Glomerular visceral epithelial cell (primary cell): ENCODE measurements around the gene TRIOBP.
"Not testable (repeated sequence)": the region's sequence is repeated elsewhere in the genome, so short reads cannot be mapped to it uniquely, and the experiment has no call there.

Experiments used
- DNase-seq: peaks from one replicate; pipeline ENCODE4 v3.0.0-alpha.2; 2016; ENCODE audit errors: extremely low spot score

TRIOBP gene

DNA sequence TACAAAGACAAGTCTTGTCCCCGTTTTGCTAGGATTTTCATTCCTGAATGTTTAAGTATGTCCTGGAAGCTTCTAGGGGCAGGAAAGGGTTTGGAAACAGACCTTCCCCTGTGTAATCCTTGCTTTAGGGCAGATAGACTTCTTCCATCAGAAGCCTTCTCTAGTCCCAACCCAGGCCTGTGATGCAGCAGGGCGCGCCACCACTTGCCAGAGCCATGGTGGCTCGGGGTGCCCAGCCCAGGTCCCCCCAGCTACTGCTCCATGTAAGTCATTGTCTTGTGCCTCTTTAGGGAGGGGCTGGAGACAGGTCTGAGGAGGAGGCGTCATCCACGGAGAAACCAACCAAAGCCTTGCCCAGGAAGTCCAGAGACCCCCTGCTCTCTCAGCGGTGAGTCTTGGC, 6.4 kb upstream of the TRIOBP start:
- no peak for DNase-seq

DNA sequence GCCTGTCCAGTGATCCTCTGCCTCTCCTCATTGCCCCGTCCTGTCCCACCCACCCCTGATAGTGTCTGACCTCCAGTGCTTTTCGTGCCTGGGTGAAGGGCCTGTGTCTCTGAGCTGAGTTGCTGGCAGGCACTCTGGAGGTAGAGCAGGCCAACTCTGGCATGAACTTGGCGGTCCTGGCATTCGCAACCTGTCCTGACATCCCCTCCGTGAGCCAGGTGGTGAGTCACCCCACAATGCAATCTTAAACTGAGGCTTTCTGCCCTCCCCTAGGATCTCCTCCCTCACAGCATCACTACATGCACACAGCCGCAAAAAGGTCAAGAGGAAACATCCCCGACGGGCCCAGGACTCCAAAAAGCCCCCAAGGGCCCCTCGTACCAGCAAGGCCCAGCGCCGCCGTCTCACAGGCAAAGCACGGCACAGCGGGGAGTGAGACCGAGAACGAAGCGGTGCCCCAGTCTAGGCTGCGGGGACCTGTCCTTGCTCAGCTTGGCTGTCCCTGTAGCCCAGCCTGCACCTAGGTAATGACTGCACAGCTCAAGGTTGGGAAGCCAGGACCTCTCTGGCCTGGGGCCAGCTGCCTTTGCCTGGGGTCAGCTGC, 5.8 kb upstream of the TRIOBP start:
- no peak for DNase-seq

DNA sequence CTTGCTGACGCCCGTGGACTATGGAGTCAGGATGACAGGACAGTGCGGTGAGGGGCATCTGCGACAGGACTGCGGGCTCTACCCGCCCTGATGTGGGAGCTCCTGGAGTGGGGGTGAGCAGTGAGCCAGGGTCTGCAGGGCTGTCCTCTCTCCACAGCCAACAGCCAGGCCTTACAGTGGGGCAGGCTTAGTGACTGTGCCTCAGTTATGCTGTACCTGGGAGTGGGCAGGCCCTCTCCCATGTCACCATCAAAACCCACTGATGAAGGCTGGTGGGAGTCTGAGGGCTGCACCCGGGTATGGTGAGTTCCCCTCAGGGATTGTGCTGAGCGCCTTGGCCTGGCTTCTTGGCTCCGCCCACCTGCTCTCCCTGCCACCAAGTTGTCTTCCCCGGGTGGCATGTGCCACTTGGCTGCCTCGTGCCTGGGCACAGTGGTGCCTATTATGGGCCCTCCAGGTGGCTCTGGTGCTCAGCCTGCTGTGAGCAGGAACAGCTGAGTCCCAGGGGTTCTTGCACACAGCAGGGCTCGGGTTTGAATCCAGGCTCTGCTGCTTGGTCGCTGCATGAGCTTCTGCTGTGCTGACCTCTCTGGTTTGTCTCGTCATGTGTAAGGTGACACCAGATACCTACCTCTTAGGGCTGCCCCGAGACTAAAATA, 4.1 kb upstream of the TRIOBP start:
- no peak for DNase-seq

DNA sequence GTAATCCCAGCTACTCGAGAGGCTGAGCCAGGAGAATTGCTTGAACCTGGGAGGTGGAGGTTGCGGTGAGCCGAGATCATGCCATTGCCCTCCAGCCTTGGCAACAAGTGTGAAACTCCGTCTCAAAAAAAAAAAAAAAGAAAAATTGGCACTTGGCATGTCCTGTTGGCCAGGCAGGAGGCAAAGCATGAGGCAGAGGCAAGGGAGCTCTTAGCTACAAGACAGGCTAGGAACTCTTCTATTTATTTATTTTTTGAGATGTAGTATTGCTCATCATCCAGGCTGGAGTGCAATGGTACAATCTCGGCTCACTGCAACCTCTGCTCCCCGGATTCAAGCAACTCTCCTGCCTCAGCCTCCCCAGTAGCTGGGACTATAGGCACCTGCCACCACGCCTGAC, 2.7 kb upstream of the TRIOBP start:
- DNase-seq: not testable (repeated sequence)

DNA sequence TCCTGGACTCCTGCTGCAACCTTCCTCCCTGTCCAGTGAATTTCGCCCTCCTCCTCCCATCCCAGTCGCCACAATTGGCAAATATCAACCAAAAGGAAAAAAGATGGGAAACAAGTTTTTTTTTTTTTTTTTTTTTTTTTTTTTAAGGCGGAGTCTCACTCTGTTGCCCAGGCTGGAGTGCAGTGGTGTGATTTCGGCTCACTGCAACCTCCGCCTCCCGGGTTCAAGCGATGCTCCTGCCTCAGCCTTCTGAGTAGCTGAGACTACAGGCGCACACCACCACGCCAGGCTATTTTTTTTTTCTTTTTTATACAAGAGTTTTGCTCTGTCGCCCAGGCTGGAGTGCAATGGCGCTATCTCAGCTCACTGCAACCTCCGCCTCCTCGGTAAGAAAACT, 590 bp upstream of the TRIOBP start:
- not testable (repeated sequence) for DNase-seq

DNA sequence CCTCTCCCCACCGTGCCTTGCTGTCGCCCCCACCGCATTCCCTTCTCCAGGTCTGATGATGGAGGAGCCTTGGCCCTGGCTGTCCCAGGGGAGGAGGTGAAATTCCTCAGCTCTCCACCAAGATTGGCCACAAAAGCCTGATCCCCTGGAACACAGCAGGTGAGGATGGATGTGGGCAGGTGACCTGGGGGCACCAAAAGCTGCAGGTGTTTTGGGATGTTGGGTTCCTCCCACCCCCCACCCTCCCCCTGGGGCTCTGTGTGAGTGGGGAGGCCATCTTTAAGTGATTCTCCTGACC, 639 bp downstream of the TRIOBP start:
- no peak for DNase-seq

DNA sequence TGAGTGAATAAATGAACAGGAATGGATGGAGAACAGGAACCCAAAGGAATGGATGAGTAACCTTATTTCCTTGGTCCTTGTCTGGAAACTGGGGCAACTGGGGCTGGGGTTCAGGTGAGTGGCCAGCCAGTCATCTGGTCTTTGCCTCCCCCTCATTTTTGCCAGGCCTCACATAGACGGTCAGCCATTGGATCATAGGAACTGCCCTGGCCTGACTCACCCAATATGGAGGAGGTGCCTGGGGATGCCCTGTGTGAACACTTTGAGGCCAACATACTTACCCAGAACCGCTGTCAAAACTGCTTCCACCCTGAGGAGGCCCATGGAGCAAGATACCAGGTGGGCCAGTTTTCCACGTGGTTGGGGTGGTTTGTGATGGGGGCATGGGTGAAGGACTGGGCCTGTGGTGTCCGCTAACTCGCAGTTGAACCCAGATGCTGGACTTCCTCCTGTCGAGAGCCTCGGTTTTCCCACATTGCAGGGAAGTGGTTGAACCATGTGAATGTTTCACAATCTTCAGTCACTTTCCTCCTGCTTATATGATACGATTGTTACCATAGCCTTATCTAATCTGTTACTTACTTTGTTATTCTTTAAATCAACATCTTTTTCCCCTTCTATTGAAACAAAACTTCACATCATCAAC, 4.4 kb downstream of the TRIOBP start:
- no peak for DNase-seq

DNA sequence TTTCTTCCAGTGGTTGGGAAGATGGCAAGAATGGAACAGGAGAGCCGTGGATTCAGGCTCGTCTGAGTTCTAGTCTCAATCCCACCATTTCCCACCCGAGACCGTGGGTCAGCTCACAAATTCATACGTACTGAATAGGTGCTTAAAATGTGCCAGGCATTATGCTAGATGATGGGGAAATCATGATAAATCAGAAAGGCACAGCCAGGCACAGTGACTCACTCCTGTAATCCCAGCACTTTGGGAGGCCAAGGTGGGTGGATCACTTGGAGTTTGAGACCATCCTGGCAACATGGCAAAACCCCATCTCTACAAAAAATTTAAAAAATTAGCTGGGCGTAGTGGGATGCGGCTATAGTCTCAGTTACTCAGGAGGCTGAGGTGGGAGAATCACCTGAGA, 7.1 kb downstream of the TRIOBP start:
- DNase-seq: no peak

DNA sequence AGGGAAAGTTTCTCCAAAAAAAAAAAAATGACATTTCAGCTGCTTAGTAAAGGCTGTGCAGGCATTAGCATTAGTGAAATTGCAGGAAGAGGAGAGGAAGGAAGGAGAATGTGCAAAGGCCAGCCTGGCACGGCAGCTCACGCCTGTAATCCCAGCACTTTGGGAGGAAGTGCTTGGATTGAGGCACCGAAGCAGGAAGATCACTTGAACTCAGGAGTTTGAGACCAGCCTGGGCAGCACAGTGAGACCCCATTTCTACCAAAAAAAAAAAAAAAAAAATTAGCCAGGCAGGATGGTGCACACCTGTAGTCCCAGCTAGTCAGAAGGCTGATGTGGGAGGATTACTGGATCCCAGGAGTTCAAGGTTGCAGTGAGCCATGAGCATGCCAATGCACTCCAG, 7.8 kb downstream of the TRIOBP start:
- DNase-seq: no peak

DNA sequence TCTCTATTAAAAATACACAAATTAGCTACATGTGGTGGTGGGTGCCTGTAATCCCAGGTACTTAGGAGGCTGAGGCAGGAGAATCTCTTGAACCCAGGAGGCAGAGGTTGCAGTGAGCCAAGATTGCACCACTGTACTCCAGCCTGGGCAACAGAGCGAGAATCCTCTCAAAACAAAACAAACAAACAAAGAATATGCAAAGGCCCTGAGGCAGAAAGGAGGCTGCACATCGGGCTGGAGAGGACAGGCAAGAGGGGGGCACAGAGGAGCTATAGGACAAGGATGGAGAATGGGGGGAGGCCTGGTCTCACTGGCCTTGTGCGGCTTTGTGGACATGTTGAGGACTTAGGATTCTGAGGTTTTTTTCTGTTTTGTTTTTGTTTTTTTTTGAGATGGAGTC, 8.4 kb downstream of the TRIOBP start:
- no peak for DNase-seq

DNA sequence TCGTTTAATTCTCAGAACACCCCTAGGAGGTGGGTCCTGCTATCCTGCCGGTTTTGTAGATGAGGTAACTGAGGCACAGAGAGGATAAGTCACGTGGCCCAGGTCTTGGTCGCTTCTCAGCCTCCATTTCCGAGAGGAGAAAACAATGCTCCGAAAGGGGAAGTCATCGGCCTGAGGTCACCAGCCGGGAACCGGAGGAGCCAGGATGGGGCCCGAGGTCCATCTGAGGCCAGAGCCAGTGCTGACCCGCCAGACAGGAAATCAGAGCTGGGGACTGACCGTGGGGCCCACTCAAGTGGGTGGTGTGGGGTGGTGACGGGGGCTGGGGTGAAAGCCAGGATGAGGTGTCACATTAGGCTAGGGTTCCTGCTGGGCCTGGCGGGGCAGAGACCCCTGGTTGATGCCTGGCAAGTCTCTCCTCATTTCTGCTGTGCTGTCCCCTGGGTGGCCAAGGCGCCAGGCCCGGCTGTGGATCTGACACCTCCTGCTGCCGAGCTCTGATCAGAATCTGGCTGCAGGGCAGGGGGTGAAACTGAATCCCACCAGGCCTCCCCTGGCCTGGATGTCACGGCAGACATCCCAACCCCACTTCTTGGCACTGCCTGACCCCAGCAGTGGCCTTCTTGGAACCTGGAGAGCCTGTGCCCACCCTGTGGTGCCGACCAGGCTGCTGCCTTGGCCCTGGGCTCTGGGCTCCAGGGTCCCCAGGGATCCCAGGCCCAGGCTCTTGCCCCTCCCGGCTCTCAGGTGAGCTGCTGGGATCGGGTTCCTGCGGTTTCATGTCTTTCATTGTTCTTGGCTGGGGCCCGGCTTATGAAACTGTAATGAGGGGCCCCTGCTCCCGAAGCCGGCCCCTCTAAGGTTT, 12.0 kb downstream of the TRIOBP start:
- DNase-seq: no peak

DNA sequence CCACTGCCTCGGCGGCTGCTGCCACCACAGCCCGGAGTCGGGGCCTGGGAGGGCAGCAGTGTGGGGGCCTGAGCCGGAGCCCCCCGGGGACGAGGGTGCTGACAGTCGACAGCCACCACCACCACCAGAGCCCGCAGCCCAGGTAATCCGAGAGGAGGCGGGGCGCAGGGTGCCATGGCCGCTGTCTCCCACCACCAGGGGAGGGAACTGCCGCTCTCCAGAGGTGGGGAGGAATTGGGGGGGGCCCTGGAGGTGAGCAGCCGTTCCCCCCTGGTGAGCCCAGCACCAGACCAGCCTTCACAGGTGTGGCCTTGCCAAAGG, 12.6 kb downstream of the TRIOBP start:
- DNase-seq: no peak

DNA sequence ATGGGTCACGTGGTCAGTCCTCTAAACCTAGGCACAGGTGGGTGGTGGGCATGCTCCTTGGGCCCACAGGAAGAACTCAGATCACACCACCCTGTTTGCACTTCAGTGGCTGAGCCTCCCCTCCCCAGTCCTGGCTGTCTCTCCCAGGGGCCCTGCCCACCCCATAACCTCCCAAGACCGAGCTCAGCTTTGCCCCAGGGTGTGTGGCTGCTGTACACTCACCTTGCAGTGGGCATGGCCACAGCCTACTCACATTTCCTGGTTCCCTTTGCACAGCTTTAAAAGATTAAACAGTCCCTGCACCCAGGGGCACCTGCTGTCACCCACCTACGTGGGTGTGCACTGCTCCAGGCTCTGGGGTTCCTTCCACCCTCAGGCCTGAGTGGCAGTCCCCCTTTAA, 13.8 kb downstream of the TRIOBP start:
- no peak for DNase-seq

DNA sequence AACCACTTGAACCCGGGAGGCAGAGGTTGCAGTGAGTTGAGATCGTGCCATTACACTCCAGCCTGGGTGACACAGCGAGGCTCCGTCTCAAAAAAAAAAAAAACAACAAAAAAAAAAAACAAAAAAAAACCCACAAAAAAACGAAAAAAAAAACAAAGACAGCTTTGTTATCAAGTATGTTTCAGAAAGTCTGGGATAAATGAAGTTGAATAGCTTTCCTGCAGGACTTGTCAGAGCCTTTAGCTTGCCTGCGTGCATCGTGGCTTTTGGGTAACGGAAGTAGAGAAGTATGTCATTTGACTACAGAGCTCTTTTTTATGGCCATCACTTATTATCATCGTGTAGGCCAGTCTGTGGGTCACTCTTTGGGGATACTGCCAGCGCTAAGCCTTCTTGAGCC, 14.6 kb downstream of the TRIOBP start:
- DNase-seq: no peak

DNA sequence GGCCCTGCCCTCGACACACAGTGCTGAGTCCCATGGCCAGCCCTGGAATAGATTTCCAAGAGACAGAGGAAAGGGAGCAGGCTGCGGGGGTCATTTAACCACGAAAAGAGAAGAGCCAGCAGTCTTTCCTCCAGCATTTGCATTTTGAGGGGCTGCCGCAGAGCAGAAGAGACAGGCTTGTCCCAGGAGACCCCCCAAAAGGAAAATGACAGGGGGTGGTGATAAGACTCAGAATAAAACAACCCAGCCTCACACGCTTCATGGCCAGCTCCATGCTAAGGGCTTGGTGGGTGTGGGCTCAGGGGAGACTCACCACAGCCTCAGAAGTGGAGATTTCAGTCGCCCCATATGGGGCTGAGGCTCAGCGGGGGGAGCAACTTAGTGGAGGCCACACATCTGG, 16.9 kb downstream of the TRIOBP start:
- DNase-seq: no peak

DNA sequence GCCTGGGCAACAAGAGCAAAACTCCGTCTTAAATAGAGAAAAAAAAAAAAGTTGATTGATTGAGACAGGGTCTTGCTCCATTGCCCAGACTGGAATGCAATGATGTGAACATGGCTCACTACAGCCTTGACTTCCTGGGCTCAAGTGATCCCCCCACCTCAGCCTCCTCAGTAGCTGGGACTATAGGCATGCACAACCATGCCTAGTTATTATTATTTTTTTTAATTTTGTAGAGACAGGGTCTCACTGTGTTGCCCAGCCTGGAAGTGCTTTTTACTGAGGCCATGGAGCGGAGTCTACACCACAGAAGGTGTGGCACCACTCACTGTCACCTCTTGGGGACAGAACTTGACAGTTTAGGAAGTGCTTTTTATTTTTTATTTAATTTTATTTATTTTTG, 17.8 kb downstream of the TRIOBP start:
- no peak for DNase-seq

DNA sequence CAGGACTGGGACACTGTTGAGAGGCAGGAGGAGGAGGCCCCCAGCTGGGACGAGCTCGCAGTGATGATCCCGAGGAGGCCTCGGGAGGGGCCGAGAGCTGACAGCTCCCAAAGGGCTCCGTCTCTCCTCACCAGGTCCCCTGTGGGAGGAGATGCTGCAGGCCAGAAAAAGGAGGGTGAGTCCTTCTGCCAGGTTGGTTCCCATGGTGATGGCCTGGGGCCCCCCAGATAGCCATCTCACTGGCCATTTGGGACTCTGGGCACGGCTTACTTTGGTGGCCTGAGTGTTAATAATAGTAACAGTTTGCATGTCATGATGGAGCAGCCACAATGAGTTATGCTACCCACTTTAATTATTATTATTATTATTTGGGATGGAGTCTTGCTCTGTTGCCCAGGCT, 18.9 kb downstream of the TRIOBP start:
- DNase-seq: no peak

DNA sequence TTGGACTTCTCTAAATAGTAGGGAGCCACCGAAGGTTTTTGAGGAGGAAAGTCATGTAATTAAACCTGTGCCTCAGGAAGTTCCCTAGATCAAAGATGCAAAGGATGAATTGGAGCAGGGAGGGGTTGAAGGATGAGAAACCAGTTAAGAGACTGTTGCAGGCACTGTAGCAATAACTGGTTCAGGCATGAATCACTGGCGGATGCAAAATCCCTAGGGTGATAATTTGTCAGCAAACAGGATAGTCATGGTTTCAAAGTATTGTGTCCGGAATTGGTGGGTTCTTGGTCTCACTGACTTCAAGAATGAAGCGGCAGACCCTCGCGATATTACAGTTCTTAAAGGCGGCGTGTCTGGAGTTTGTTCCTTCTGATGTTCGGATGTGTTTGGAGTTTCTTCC, 19.9 kb downstream of the TRIOBP start:
- DNase-seq: no peak

DNA sequence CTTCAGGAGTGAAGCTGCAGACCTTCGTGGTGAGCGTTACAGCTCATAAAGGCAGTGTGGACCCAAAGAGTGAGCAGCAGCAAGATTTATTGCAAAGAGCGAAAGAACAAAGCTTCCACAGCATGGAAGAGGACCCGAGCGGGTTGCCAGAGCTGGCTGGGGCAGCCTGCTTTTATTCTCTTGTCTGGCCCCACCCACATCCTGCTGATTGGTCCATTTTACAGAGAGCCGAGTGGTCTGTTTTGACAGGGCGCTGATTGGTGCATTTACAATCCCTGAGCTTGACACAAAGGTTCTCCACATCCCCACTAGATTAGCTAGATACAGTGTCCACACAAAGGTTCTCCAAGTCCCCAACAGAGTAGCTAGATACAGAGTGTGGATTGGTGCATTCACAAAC, 20.4 kb downstream of the TRIOBP start:
- DNase-seq: not testable (repeated sequence)

DNA sequence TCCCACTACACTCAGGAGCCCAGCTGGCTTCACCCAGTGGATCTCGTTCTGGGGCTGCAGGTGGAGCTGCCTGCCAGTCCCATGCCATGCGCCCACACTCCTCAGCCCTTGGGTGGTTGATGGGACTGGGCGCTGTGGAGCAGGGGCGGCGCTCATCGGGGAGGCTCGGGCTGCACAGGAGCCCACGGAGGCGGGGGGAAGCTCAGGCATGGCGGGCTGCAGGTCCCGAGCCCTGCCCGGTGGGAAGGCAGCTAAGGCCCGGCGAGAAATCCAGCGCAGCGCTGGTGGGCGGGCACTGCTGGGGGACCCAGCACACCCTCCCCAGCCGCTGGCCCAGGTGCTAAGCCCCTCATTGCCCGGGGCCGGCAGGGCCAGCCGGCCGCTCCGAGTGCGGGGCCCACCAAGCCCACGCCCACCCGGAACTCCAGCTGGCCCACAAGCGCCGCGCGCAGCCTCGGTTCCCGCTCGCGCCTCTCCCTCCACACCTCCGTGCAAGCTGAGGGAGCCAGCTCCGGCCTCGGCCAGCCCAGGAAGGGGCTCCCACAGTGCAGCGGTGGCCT, 21.0 kb downstream of the TRIOBP start:
- DNase-seq: not testable (repeated sequence)

DNA sequence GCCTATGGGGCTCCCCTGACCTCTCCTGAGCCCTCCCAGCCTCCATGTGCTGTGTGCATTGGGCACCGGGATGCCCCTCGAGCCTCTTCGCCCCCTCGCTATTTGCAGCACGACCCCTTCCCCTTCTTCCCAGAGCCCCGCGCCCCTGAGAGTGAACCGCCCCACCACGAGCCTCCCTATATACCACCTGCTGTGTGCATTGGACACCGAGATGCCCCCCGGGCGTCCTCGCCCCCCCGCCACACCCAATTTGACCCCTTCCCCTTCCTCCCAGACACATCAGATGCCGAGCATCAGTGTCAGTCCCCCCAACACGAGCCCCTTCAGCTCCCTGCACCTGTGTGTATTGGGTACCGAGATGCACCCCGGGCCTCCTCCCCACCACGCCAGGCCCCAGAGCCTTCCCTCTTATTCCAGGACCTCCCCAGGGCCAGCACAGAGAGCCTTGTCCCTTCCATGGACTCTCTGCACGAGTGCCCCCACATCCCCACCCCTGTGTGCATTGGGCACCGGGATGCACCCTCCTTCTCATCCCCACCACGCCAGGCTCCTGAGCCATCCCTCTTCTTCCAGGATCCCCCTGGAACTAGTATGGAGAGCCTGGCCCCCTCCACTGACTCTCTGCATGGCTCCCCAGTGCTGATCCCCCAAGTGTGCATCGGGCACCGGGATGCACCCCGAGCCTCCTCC, 28.8 kb downstream of the TRIOBP start:
- no peak for DNase-seq
